H9 (cell line): ENCODE data around the gene TBC1D24. TPM values are rescaled to one million over a fixed set of nuclear protein-coding genes. Genes with fewer than 3 reads are reported as not detected.

Experiments
- DNase-seq: peaks from one replicate; pipeline ENCODE4 v3.0.0-alpha.2; 2017
- H2AFZ ChIP-seq: one replicate; pipeline ENCODE4 v1.6.1; 2013; ENCODE audit warnings: mild to moderate bottlenecking, low read length, control low read depth, moderate library complexity
- H2AK5ac ChIP-seq: 2 replicates; pipeline ENCODE4 v1.6.1; 2013; ENCODE audit warnings: low read length, control low read depth, mixed read lengths; ENCODE audit not compliant: insufficient read length
- H2BK120ac ChIP-seq: one replicate; pipeline ENCODE4 v1.6.1; 2013; ENCODE audit warnings: low read depth, mild to moderate bottlenecking, low read length, control low read depth, inconsistent platforms; ENCODE audit not compliant: poor library complexity, severe bottlenecking
- H2BK12ac ChIP-seq: 2 replicates; pipeline ENCODE4 v1.6.1; 2013; ENCODE audit warnings: low read length, control low read depth, mixed read lengths, low read depth; ENCODE audit not compliant: insufficient read length
- H2BK15ac ChIP-seq: 2 replicates; pipeline ENCODE4 v1.6.1; 2013; ENCODE audit warnings: low read depth, low read length, control low read depth
- H2BK20ac ChIP-seq: one replicate; pipeline ENCODE4 v1.6.1; 2013; ENCODE audit warnings: low read depth, mild to moderate bottlenecking, low read length, control low read depth, inconsistent platforms; ENCODE audit not compliant: poor library complexity, severe bottlenecking
- H2BK5ac ChIP-seq: 2 replicates; pipeline ENCODE4 v1.6.1; 2013; ENCODE audit warnings: low read length, control low read depth, mixed read lengths; ENCODE audit not compliant: insufficient read length
- H3K14ac ChIP-seq: 2 replicates; pipeline ENCODE4 v1.6.1; 2013; ENCODE audit warnings: low read length, control low read depth; ENCODE audit not compliant: insufficient read depth
- H3K18ac ChIP-seq: 2 replicates; pipeline ENCODE4 v1.6.1; 2013; ENCODE audit warnings: low read depth, mild to moderate bottlenecking, mixed read lengths, low read length, control low read depth; ENCODE audit not compliant: insufficient read length
- H3K23ac ChIP-seq: 2 replicates; pipeline ENCODE4 v1.6.1; 2013; ENCODE audit warnings: low read length, control low read depth, mixed read lengths, low read depth; ENCODE audit not compliant: insufficient read length
- H3K23me2 ChIP-seq: 2 replicates; pipeline ENCODE4 v1.6.1; 2013; ENCODE audit warnings: low read depth, mild to moderate bottlenecking, mixed read lengths, low read length, control low read depth; ENCODE audit not compliant: insufficient read length, poor library complexity, severe bottlenecking
- H3K27ac ChIP-seq: 2 replicates; pipeline ENCODE4 v1.5.1; 2013; ENCODE audit warnings: low read length, control low read depth, mixed read lengths, low read depth; ENCODE audit not compliant: insufficient read length
- H3K27me3 ChIP-seq: 2 replicates; pipeline ENCODE4 v1.6.1; 2013; ENCODE audit warnings: low read length, control low read depth, inconsistent platforms; ENCODE audit not compliant: insufficient read depth
- H3K4ac ChIP-seq: 2 replicates; pipeline ENCODE4 v1.6.1; 2013; ENCODE audit warnings: low read depth, mild to moderate bottlenecking, control low read depth, inconsistent platforms, low read length, moderate library complexity
- H3K4me1 ChIP-seq: 2 replicates; pipeline ENCODE4 v1.6.1; 2013; ENCODE audit warnings: low read length, control low read depth, inconsistent platforms; ENCODE audit not compliant: insufficient read depth
- H3K4me2 ChIP-seq: 2 replicates; pipeline ENCODE4 v1.6.1; 2013; ENCODE audit warnings: low read length, control low read depth, mixed read lengths; ENCODE audit not compliant: insufficient read length, insufficient read depth
- H3K56ac ChIP-seq: 2 replicates; pipeline ENCODE4 v1.6.1; 2013; ENCODE audit warnings: low read depth, mild to moderate bottlenecking, mixed read lengths, low read length, control low read depth; ENCODE audit not compliant: insufficient read length
- H3K79me1 ChIP-seq: 2 replicates; pipeline ENCODE4 v1.6.1; 2013; ENCODE audit warnings: low read depth, mild to moderate bottlenecking, moderate library complexity, low read length, control low read depth, inconsistent platforms; ENCODE audit not compliant: insufficient read depth, poor library complexity, severe bottlenecking
- H3K79me2 ChIP-seq: 2 replicates; pipeline ENCODE4 v1.6.1; 2013; ENCODE audit warnings: low read length, control low read depth, inconsistent platforms; ENCODE audit not compliant: insufficient read depth
- H3K9ac ChIP-seq: 2 replicates; pipeline ENCODE4 v1.6.1; 2013; ENCODE audit warnings: low read length, control low read depth, mixed read lengths; ENCODE audit not compliant: insufficient read length; ENCODE audit errors: extremely low read depth
- H3K9me3 ChIP-seq: one replicate; pipeline ENCODE4 v1.6.1; 2013; ENCODE audit warnings: low read depth, low read length, inconsistent platforms; ENCODE audit not compliant: control insufficient read depth
- H3T11ph ChIP-seq: one replicate; pipeline ENCODE4 v1.6.1; 2013; ENCODE audit warnings: mild to moderate bottlenecking, low read length, control low read depth, inconsistent platforms
- H4K20me1 ChIP-seq: one replicate; pipeline ENCODE4 v1.6.1; 2013; ENCODE audit not compliant: control insufficient read depth, insufficient read length, insufficient read depth
- H4K5ac ChIP-seq: 2 replicates; pipeline ENCODE4 v1.6.1; 2013; ENCODE audit warnings: low read depth, mild to moderate bottlenecking, mixed read lengths, low read length, control low read depth; ENCODE audit not compliant: insufficient read length
- H4K8ac ChIP-seq: replicated peaks from 2 replicates; pipeline ENCODE4 v1.6.1; 2013; ENCODE audit warnings: low read length, control low read depth, mixed read lengths, low read depth; ENCODE audit not compliant: insufficient read length
- H4K91ac ChIP-seq: 2 replicates; pipeline ENCODE4 v1.6.1; 2013; ENCODE audit warnings: low read depth, mild to moderate bottlenecking, moderate library complexity, mixed read lengths, low read length, control low read depth; ENCODE audit not compliant: insufficient read length
- H3K27ac Mint-ChIP-seq, 3 experiments: 2 replicates in 2 of 3; 3 replicates in 1 of 3; pipeline ENCODE4 v1.8.0; 2020 to 2021; ENCODE audit warnings: mixed read lengths in 3 of 3, mild to moderate bottlenecking in 1 of 3, moderate library complexity in 1 of 3
- H3K27me3 Mint-ChIP-seq: 2 replicates; pipeline ENCODE4 v1.8.0; 2021; ENCODE audit warnings: low read depth, mild to moderate bottlenecking, moderate library complexity, mixed read lengths
- H3K36me3 Mint-ChIP-seq, 3 experiments: 2 replicates in 2 of 3; 3 replicates in 1 of 3; pipeline ENCODE4 v1.8.0; 2020 to 2021; ENCODE audit warnings: low read depth in 3 of 3, mixed read lengths in 3 of 3; ENCODE audit not compliant: insufficient read depth in 1 of 3
- H3K4me1 Mint-ChIP-seq, 2 experiments: 2 replicates each; pipeline ENCODE4 v1.8.0; 2020; ENCODE audit warnings: mixed read lengths in 2 of 2
- H3K4me3 Mint-ChIP-seq, 2 experiments: 2 replicates in 1 of 2; 3 replicates in 1 of 2; pipeline ENCODE4 v1.8.0; 2020 to 2021; ENCODE audit warnings: mild to moderate bottlenecking in 2 of 2, mixed read lengths in 2 of 2, moderate library complexity in 1 of 2
- H3K9me3 Mint-ChIP-seq, 2 experiments: 2 replicates in 1 of 2; 3 replicates in 1 of 2; pipeline ENCODE4 v1.8.0; 2020; ENCODE audit warnings: mild to moderate bottlenecking in 2 of 2, mixed read lengths in 2 of 2, moderate library complexity in 1 of 2
- WGBS: extraction: QIAGEN DNeasy Blood & Tissue Kit; methylation state at CpG from one replicate; pipeline ENCODE4 v1.1.7; 2013; ENCODE audit warnings: missing lambda C conversion rate, low lambda C conversion rate, mixed read lengths; ENCODE audit not compliant: insufficient read length; ENCODE audit errors: extremely low coverage; 5-methylcytosine and 5-hydroxymethylcytosine counted together
- total RNA-seq: library from RNA; stranded (reverse); gene quantifications from 2 replicates; pipeline ENCODE4 v1.2.1, GENCODE V29; 2021
- TF ChIP-seq, protein P1 (sequence below): fragments of 200-600 bp; sonication (generic); conservative IDR thresholded peaks from 3 replicates; pipeline ENCODE4 v1.8.0; 2021; ENCODE audit warnings: antibody characterized with exemption, mild to moderate bottlenecking

Gene TBC1D24
- total RNA-seq, 1 experiment from 2014 or later, result 19.0 TPM

DNA sequence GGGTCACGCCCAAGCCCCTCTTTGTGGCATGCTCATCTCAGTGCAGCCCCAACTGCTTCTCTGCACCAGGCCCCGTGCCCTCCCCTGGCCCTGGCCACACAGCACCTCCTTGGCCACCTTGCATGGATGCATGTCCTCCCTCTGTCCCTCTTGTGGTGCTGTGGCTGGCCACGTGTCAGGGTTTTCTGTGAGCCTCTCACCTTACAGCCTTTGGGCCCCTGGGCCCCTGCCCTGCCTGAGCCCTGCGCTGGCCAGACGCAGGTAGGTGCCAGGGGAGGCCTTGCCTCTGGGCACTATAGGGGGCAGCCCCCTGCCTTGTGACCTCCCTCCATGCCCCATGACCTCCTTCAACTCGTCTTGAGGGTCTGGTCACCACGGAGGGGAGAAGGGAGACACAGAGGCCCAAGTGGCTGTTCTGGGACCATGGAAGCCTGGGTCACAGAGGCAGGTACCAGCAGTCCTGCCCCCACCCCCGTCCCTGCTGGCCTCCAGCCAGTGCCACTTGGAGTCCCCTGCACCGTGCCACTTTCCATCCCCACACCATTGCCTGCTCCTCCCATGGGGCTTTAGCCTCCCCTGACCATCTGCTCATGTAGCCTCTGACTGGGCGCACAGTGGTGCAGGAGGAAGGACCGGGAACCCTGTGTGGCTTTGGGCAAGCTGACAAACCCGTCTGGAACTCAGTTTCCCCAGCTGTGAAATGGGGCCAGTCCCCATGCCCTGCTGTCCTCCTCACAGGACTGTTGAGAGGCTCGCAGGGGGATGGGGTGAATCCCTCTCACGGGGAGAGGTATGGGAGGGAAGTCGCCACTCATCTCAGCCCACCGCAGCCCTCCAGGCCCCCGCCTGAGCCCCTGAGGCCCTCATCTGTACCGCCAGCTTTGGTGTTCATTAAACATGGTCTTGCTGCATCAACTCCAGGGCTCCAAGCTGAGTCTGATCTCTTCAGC lies 27.3 kb downstream of the TBC1D24 start:
- peaks cover 0 to 8% (median 0%) of the 10 kb centered on the region in 3 experiments; a peak in 4 of 7 replicates for H3K36me3 Mint-ChIP-seq
- Histone ChIP-seq H3K9me3 (no peaks in the 10 kb centered on the region), H3K9ac (no peak overlapping the region), H3K4ac (no peak overlapping the region), H2BK15ac (no peak overlapping the region), H3K27me3 (no peaks in the 10 kb centered on the region), H3K23ac (no peak overlapping the region), H2BK120ac (no peak overlapping the region), H4K91ac (no peak overlapping the region), H3K4me1 (no peaks in the 10 kb centered on the region), H3K4me2 (peak overlapping the region; percentile 25), H3T11ph (no peak overlapping the region), H3K23me2 (peaks cover 3% of the 10 kb centered on the region), H3K14ac (no peak overlapping the region), H2BK12ac (no peak overlapping the region), H2BK5ac (no peak overlapping the region), H2AK5ac (no peak overlapping the region), H3K79me1 (no peaks in the 10 kb centered on the region), H3K79me2 (no peaks in the 10 kb centered on the region), H3K56ac (no peak overlapping the region), H3K27ac (no peak overlapping the region), H3K18ac (no peak overlapping the region), H2BK20ac (no peak overlapping the region), H2AFZ (no peak overlapping the region), H4K20me1 (no peaks in the 10 kb centered on the region), H4K8ac (no peak overlapping the region), H4K5ac (no peak overlapping the region)
- no peaks in the 10 kb centered on the region for H3K9me3 Mint-ChIP-seq
- no peaks in the 10 kb centered on the region for H3K27me3 Mint-ChIP-seq
- TF ChIP-seq, protein P1, sequence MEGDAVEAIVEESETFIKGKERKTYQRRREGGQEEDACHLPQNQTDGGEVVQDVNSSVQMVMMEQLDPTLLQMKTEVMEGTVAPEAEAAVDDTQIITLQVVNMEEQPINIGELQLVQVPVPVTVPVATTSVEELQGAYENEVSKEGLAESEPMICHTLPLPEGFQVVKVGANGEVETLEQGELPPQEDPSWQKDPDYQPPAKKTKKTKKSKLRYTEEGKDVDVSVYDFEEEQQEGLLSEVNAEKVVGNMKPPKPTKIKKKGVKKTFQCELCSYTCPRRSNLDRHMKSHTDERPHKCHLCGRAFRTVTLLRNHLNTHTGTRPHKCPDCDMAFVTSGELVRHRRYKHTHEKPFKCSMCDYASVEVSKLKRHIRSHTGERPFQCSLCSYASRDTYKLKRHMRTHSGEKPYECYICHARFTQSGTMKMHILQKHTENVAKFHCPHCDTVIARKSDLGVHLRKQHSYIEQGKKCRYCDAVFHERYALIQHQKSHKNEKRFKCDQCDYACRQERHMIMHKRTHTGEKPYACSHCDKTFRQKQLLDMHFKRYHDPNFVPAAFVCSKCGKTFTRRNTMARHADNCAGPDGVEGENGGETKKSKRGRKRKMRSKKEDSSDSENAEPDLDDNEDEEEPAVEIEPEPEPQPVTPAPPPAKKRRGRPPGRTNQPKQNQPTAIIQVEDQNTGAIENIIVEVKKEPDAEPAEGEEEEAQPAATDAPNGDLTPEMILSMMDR, result no peak
- peaks cover 3 to 7% of the 10 kb centered on the region in 2 experiments for H3K4me1 Mint-ChIP-seq
- peak overlapping the region; percentile 24 to 68; a peak in 4 of 5 replicates for H3K4me3 Mint-ChIP-seq
- H3K27ac Mint-ChIP-seq, result no peak overlapping the region; a peak in 1 of 7 replicates
- whole genome bisulfite sequencing, result no CpG with 5 or more reads among the region's 18 CpGs
- DNase-seq, result no peak
